HepG2 (cell line): ENCODE results near the gene OR2S2. TPM values are rescaled to one million over a fixed set of nuclear protein-coding genes. Genes with fewer than 3 reads are reported as not detected.

Experiments
- CREM ChIP-seq, 2 experiments: sonication (generic) in 1 of 2; formaldehyde crosslinking in 1 of 2; IDR thresholded peaks; 2 replicates each; pipeline versions ENCODE4 v1.4.0 to v1.6.1; 2016 to 2020; ENCODE audit warnings: antibody characterized with exemption in 1 of 2, mild to moderate bottlenecking in 1 of 2, missing genetic modification reagents in 1 of 2
- MIXL1 ChIP-seq: IDR thresholded peaks from 2 replicates; pipeline ENCODE4 v1.6.1; 2016
- RBM39 ChIP-seq: fragments of 200-400 bp; formaldehyde crosslinking; IDR thresholded peaks from one replicate; pipeline ENCODE4 v1.6.1; 2018; ENCODE audit warnings: antibody characterized with exemption, mild to moderate bottlenecking, low read depth, low read length; ENCODE audit not compliant: poor library complexity, severe bottlenecking
- RCOR2 ChIP-seq: IDR thresholded peaks from 2 replicates; pipeline ENCODE4 v1.6.1; 2016; ENCODE audit warnings: missing biosample characterization, missing genetic modification reagents
- SIN3B ChIP-seq: fragments of 150-350 bp; IDR thresholded peaks from 2 replicates; pipeline ENCODE4 v1.6.1; 2014; ENCODE audit warnings: low read length
- SOX5 ChIP-seq: IDR thresholded peaks from 2 replicates; pipeline ENCODE4 v1.6.1; 2016; ENCODE audit warnings: borderline replicate concordance
- ZNF713 ChIP-seq: sonication (generic); formaldehyde crosslinking; IDR thresholded peaks from 2 replicates; pipeline ENCODE4 v1.4.0; 2020; ENCODE audit warnings: mild to moderate bottlenecking, missing genetic modification reagents
- polyA plus RNA-seq, 8 experiments: library from polyadenylated mRNA; depleted of rRNA in 3 of 8; stranded (reverse) in 7 of 8; unstranded in 1 of 8; fragments of >200 nt; fragmentation: Illumina TruSeq in 4 of 8; extraction: Trizol in 4 of 8; gene quantifications; 2 replicates each; pipeline versions ENCODE4 v1.2.1 to v1.2.3, GENCODE V29; 2011 to 2016; ENCODE audit warnings: low read depth in 4 of 8, missing spikeins in 1 of 8, mixed read lengths in 1 of 8; ENCODE audit not compliant: insufficient read depth in 1 of 8
- total RNA-seq, 5 experiments: library from RNA; depleted of rRNA; stranded (reverse); fragments of >200 nt; fragmentation: Illumina TruSeq; extraction: Trizol; gene quantifications; 2 replicates each; pipeline ENCODE4 v1.2.3, GENCODE V29; 2016; ENCODE audit warnings: low read depth in 1 of 5
- TF ChIP-seq, protein P1 (sequence below): sonication (generic); formaldehyde crosslinking; IDR thresholded peaks from 2 replicates; pipeline ENCODE4 v1.4.0; 2020; ENCODE audit warnings: missing genetic modification reagents, borderline replicate concordance
- TF ChIP-seq, protein P2 (sequence below): sonication (generic); formaldehyde crosslinking; IDR thresholded peaks from 2 replicates; pipeline ENCODE4 v1.8.1; 2023; ENCODE audit warnings: mild to moderate bottlenecking, missing genetic modification reagents, borderline replicate concordance

OR2S2 gene
- total and polyA plus RNA-seq, 2 of the 13 experiments (the other 11 are each of a cell fraction or from before 2014, with no cell fraction given), result not detected

DNA sequence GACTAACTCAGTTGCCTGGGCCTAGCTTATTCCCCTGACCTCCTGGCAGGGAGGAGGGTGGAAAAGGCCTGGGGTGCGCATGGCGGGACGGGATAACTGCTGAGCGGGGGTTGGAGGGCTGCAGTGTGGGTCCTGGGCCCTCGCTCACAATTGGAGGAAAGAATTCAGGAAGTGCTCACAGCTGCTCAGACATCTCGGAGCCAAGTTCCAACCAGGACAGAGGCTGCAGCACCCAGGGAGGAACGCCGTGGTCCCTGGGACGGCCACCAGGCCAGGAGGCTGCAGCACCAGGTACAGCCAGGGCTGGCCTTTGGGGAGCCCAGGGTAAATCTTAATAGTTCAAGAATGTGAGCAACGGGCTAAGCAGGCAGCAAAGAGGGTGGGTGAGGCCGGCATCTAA, 48.7 kb downstream of the OR2S2 start, which contains the start of gene SPAAR (continued):
- TF ChIP-seq SIN3B (no peak), SOX5 (CRISPR knock-in tag) (no peak), CREM (IDR thresholded peaks at IDR 0.05) (no peak), CREM (CRISPR knock-in tag; IDR thresholded peaks at IDR 0.05) (no peak), MIXL1 (CRISPR knock-in tag) (no peak), RBM39 (no peak), RCOR2 (CRISPR knock-in tag) (no peak), ZNF713 (CRISPR knock-in tag) (no peak)
- TF ChIP-seq, protein P1, sequence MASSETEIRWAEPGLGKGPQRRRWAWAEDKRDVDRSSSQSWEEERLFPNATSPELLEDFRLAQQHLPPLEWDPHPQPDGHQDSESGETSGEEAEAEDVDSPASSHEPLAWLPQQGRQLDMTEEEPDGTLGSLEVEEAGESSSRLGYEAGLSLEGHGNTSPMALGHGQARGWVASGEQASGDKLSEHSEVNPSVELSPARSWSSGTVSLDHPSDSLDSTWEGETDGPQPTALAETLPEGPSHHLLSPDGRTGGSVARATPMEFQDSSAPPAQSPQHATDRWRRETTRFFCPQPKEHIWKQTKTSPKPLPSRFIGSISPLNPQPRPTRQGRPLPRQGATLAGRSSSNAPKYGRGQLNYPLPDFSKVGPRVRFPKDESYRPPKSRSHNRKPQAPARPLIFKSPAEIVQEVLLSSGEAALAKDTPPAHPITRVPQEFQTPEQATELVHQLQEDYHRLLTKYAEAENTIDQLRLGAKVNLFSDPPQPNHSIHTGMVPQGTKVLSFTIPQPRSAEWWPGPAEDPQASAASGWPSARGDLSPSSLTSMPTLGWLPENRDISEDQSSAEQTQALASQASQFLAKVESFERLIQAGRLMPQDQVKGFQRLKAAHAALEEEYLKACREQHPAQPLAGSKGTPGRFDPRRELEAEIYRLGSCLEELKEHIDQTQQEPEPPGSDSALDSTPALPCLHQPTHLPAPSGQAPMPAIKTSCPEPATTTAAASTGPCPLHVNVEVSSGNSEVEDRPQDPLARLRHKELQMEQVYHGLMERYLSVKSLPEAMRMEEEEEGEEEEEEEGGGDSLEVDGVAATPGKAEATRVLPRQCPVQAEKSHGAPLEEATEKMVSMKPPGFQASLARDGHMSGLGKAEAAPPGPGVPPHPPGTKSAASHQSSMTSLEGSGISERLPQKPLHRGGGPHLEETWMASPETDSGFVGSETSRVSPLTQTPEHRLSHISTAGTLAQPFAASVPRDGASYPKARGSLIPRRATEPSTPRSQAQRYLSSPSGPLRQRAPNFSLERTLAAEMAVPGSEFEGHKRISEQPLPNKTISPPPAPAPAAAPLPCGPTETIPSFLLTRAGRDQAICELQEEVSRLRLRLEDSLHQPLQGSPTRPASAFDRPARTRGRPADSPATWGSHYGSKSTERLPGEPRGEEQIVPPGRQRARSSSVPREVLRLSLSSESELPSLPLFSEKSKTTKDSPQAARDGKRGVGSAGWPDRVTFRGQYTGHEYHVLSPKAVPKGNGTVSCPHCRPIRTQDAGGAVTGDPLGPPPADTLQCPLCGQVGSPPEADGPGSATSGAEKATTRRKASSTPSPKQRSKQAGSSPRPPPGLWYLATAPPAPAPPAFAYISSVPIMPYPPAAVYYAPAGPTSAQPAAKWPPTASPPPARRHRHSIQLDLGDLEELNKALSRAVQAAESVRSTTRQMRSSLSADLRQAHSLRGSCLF (CRISPR knock-in tag), result no peak
- TF ChIP-seq, protein P2, sequence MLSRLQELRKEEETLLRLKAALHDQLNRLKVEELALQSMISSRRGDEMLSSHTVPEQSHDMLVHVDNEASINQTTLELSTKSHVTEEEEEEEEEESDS (CRISPR knock-in tag), result no peak
